ENCODE measurements around the gene TCF20.

- TF ChIP-seq TOX (CRISPR knock-in tag; IDR thresholded peaks at IDR 0.05; ENCODE audit: borderline replicate concordance) (no peak), ZFP30 (CRISPR knock-in tag; IDR thresholded peaks at IDR 0.05) (no peak), ARNTL (CRISPR knock-in tag; IDR thresholded peaks at IDR 0.05; ENCODE audit: borderline replicate concordance, low read depth) (no peak)
Observed at GRCh38 chr22:42291287-42291686, 20.8 kb upstream of the TCF20 start.
